ENCODE data around the gene PTGR3. TPM values are rescaled to one million over a fixed set of nuclear protein-coding genes. Genes with fewer than 3 reads are reported as not detected.

Gene PTGR3
- total RNA-seq, 1 donor from 2014 or later = 6.8 TPM

GRCh38 chr18:75248426-75249174 is 39.7 kb upstream of the PTGR3 start:
- no peak for DNase-seq (ENCODE audit: low read depth)
- H3K36me3 ChIP-seq (ENCODE audit: control insufficient read depth, insufficient read depth, low read length) = no peaks in the 10 kb centered on the region
- no peak overlapping the region for H3K4me3 ChIP-seq (ENCODE audit: low read depth, low read length)
- no peak for FAIRE-seq
- no peak for TF ChIP-seq CTCF (IDR thresholded peaks at IDR 0.05; ENCODE audit: insufficient read depth, low read length, severe bottlenecking)
- no peaks in the 10 kb centered on the region for H3K27me3 ChIP-seq (ENCODE audit: control insufficient read depth, insufficient read depth, low read length)

- no peaks in the 10 kb centered on the region for H3K27me3 ChIP-seq (ENCODE audit: control insufficient read depth, insufficient read depth, low read length)
- no peaks in the 10 kb centered on the region for H3K36me3 ChIP-seq (ENCODE audit: control insufficient read depth, insufficient read depth, low read length)
- peak overlapping the region; percentile 28 for H3K4me3 ChIP-seq (ENCODE audit: low read depth, low read length)
- no peak for TF ChIP-seq CTCF (IDR thresholded peaks at IDR 0.05; ENCODE audit: insufficient read depth, low read length, severe bottlenecking)
- FAIRE-seq (no peak), DNase-seq (ENCODE audit: low read depth) (peak; percentile 32)
Observed at GRCh38 chr18:75247611-75248421, 38.9 kb upstream of the PTGR3 start.

GRCh38 chr18:75246721-75247610 is 38.0 kb upstream of the PTGR3 start:
- H3K27me3 ChIP-seq (ENCODE audit: control insufficient read depth, insufficient read depth, low read length) = no peaks in the 10 kb centered on the region
- no peak for FAIRE-seq
- no peak for DNase-seq (ENCODE audit: low read depth)
- peak overlapping the region; percentile 28 for H3K4me3 ChIP-seq (ENCODE audit: low read depth, low read length)
- no peaks in the 10 kb centered on the region for H3K36me3 ChIP-seq (ENCODE audit: control insufficient read depth, insufficient read depth, low read length)
- no peak for TF ChIP-seq CTCF (IDR thresholded peaks at IDR 0.05; ENCODE audit: insufficient read depth, low read length, severe bottlenecking)

- Histone ChIP-seq H3K4me3 (ENCODE audit: low read depth, low read length) (no peak overlapping the region), H3K36me3 (ENCODE audit: control insufficient read depth, insufficient read depth, low read length) (no peaks in the 10 kb centered on the region), H3K27me3 (ENCODE audit: control insufficient read depth, insufficient read depth, low read length) (no peaks in the 10 kb centered on the region)
- FAIRE-seq (no peak), DNase-seq (ENCODE audit: low read depth) (no peak)
- TF ChIP-seq CTCF (IDR thresholded peaks at IDR 0.05; ENCODE audit: insufficient read depth, low read length, severe bottlenecking) = peak; percentile 24
Observed at GRCh38 chr18:75244351-75245313, 35.7 kb upstream of the PTGR3 start.

GRCh38 chr18:75241705-75242104 is 32.8 kb upstream of the PTGR3 start:
- H3K27me3 ChIP-seq (ENCODE audit: control insufficient read depth, insufficient read depth, low read length) = no peaks in the 10 kb centered on the region
- TF ChIP-seq CTCF (IDR thresholded peaks at IDR 0.05; ENCODE audit: insufficient read depth, low read length, severe bottlenecking) = no peak
- no peak overlapping the region for H3K4me3 ChIP-seq (ENCODE audit: low read depth, low read length)
- DNase-seq (ENCODE audit: low read depth) (no peak), FAIRE-seq (no peak)
- H3K36me3 ChIP-seq (ENCODE audit: control insufficient read depth, insufficient read depth, low read length) = no peaks in the 10 kb centered on the region
